GM19025 (cell line): ENCODE results near the gene LIMA1.
"Not testable (repeated sequence)": the region's sequence is repeated elsewhere in the genome, so short reads cannot be mapped to it uniquely, and the experiment has no call there.

Source experiments
- ATAC-seq: cut with Tn5 transposase; IDR thresholded peaks from one replicate; pipeline ENCODE4 v1.9.1; 2021; ENCODE audit warnings: mild to moderate bottlenecking, low read depth, moderate library complexity; ENCODE audit not compliant: unreplicated experiment

Gene LIMA1

GRCh38 chr12:50154947-50155346 lies 128.4 kb downstream of the LIMA1 start:
- not testable (repeated sequence) for ATAC-seq

- no peak for ATAC-seq
These were observed 132.2 kb downstream of the LIMA1 start for GRCh38 chr12:50151047-50151687.

GRCh38 chr12:50149311-50149710 lies 134.0 kb downstream of the LIMA1 start:
- ATAC-seq, result no peak

GRCh38 chr12:50148011-50148410 lies 135.3 kb downstream of the LIMA1 start:
- not testable (repeated sequence) for ATAC-seq

GRCh38 chr12:50147281-50147680 lies 136.0 kb downstream of the LIMA1 start:
- no peak for ATAC-seq

GRCh38 chr12:50145439-50145838 lies 137.9 kb downstream of the LIMA1 start:
- ATAC-seq, result no peak

- ATAC-seq, result no peak
These were observed 140.3 kb downstream of the LIMA1 start for GRCh38 chr12:50142993-50143392.

- ATAC-seq, result no peak
These were observed 150.7 kb downstream of the LIMA1 start for GRCh38 chr12:50132505-50133135.

- no peak for ATAC-seq
These were observed 154.0 kb downstream of the LIMA1 start for GRCh38 chr12:50129290-50129689.

GRCh38 chr12:50127546-50127945 lies 155.8 kb downstream of the LIMA1 start:
- no peak for ATAC-seq
